H1 (cell line): ENCODE data around the gene DAB2IP. TPM values are rescaled to one million over a fixed set of nuclear protein-coding genes. Genes with fewer than 3 reads are reported as not detected.

ENCODE experiments used
- CHD7 ChIP-seq: fragments of 300-600 bp; sonication (generic); IDR thresholded peaks from 2 replicates; pipeline ENCODE4 v1.7.1; 2012; ENCODE audit warnings: low read length, moderate library complexity, mild to moderate bottlenecking, inconsistent platforms; ENCODE audit not compliant: insufficient replicate concordance
- EZH2 ChIP-seq: fragments of 200-600 bp; sonication (generic); IDR thresholded peaks from 2 replicates; pipeline ENCODE4 v1.7.1; 2012; ENCODE audit warnings: low read depth, mild to moderate bottlenecking, moderate library complexity, low read length, inconsistent platforms; ENCODE audit not compliant: severe bottlenecking
- KDM1A ChIP-seq: fragments of 200-600, 300-600 bp; sonication (generic); IDR thresholded peaks from 2 replicates; pipeline ENCODE4 v1.7.1; 2016; ENCODE audit warnings: mild to moderate bottlenecking, low read length, borderline replicate concordance
- POLR2AphosphoS5 ChIP-seq: IDR thresholded peaks from 2 replicates; pipeline ENCODE4 v1.6.1; 2011; ENCODE audit warnings: low read depth, low read length
- RBBP5 ChIP-seq: IDR thresholded peaks from 2 replicates; pipeline ENCODE4 v1.7.1; 2012; ENCODE audit warnings: low read depth, mild to moderate bottlenecking, inconsistent platforms, low read length, moderate library complexity, borderline replicate concordance
- SUZ12 ChIP-seq: fragments of 200-600 bp; sonication (generic); IDR thresholded peaks from 2 replicates; pipeline ENCODE4 v1.6.1; 2012; ENCODE audit warnings: mild to moderate bottlenecking, inconsistent platforms, low read length, moderate library complexity, mixed read lengths
- ZNF274 ChIP-seq: IDR thresholded peaks from 2 replicates; pipeline ENCODE4 v1.7.0; 2012; ENCODE audit warnings: low read length, borderline replicate concordance; ENCODE audit errors: extremely low read depth
- polyA plus RNA-seq, 7 experiments: library from polyadenylated mRNA; depleted of rRNA in 3 of 7; stranded (reverse) in 5 of 7; unstranded in 2 of 7; fragments of >200 nt in 5 of 7; fragments of 200-250 nt in 2 of 7; gene quantifications; 1 replicate in 5 of 7; 2 replicates in 1 of 7; 4 replicates in 1 of 7; pipeline versions ENCODE4 v1.2.1 to v1.2.3, GENCODE V29; 2011 to 2013; ENCODE audit warnings: missing spikeins in 2 of 7, mixed read lengths in 2 of 7
- total RNA-seq: library from RNA; stranded (reverse); fragmentation: NEBNext Ultra II Directional; extraction: Animal tissue kit (Norgen Biotek cat#: 25700); gene quantifications from 2 replicates; pipeline ENCODE4 v1.2.1, GENCODE V29; 2021

DAB2IP gene
- total and polyA plus RNA-seq, 2 of the 8 experiments (the other 6 are each of a cell fraction or from before 2014, with no cell fraction given), result 19.7 to 39.5 TPM

DNA sequence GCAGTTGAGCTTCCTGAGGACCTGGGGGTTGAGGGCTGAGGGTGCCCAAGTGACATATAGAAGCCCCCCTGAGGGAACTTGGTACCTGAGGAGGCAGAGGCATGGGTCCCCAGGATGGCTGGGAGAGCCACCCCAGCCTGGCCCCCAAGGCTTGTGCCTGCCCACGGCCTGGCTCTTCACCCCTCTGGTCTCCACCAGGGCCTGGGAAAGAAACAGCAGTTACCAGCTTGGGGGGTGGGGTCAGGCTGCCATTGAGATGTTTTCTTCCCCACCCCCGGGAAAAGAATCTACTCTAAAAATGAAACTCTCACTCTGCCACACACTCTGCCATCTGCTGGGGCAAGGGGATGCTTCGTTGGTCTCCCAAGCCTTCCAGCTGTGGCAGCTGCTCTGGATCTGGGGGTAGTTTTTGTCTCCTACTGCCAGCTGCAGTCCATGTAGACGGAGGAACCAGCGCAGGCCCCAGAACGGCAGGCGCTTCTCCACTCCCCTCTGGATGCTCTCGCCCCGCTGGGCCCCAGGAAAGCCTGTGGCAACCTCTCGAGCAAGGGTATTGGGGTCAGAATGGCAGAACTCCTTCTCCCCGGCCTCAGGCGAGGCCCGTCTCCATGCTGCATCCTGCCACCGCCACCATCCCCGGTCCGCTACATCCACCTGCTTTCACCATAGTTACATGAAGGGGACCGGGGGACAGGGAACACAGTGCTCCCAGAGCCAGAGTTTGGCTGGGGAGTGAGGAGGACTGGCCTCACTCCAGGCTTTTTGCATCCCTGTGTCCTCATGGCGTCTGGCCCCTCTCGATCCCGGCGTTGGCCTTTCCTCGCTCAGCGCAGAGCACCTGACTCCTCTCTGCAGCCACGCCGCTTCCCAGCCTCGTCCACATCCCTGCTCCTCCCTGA is 123.5 kb downstream of the DAB2IP start (continued):
- TF ChIP-seq CHD7 (no peak), POLR2AphosphoS5 (no peak), RBBP5 (no peak), EZH2 (no peak), KDM1A (no peak), ZNF274 (no peak), SUZ12 (no peak)
